Esophagus (tissue), 2 donors: Measurements from ENCODE around the gene ADAMTSL1. TPM values are rescaled to one million over a fixed set of nuclear protein-coding genes. Genes with fewer than 3 reads are reported as not detected.

Experiments used
- H3K27ac ChIP-seq, 2 donors: one replicate each; pipeline ENCODE4 v1.5.1; 2013; ENCODE audit warnings: low read depth in 2 of 2, mild to moderate bottlenecking in 2 of 2, inconsistent platforms in 1 of 2, low read length in 1 of 2, moderate library complexity in 1 of 2
- H3K27me3 ChIP-seq, 2 donors: one replicate each; pipeline ENCODE4 v1.6.1; 2013; ENCODE audit warnings: low read length in 2 of 2, control low read depth in 1 of 2, mild to moderate bottlenecking in 1 of 2; ENCODE audit not compliant: insufficient read depth in 2 of 2, control insufficient read depth in 1 of 2
- H3K36me3 ChIP-seq, 2 donors: one replicate each; pipeline ENCODE4 v1.6.1; 2013; ENCODE audit warnings: low read length in 1 of 2; ENCODE audit not compliant: control insufficient read depth in 2 of 2, insufficient read depth in 2 of 2
- H3K4me1 ChIP-seq, 2 donors: one replicate each; pipeline ENCODE4 v1.6.1; 2013; ENCODE audit warnings: low read length in 1 of 2; ENCODE audit not compliant: control insufficient read depth in 2 of 2, insufficient read depth in 2 of 2
- H3K4me3 ChIP-seq, 2 donors: one replicate each; pipeline ENCODE4 v1.5.1; 2013; ENCODE audit warnings: low read length in 2 of 2, mild to moderate bottlenecking in 2 of 2, low read depth in 1 of 2, moderate library complexity in 1 of 2
- H3K9me3 ChIP-seq, 2 donors: one replicate each; pipeline ENCODE4 v1.6.1; 2013; ENCODE audit warnings: mild to moderate bottlenecking in 2 of 2, low read depth in 1 of 2, low read length in 1 of 2, moderate library complexity in 1 of 2; ENCODE audit not compliant: control insufficient read depth in 2 of 2, insufficient read depth in 1 of 2
- WGBS, 2 donors: extraction: QIAGEN DNeasy Blood & Tissue Kit; methylation state at CpG; one replicate each; pipeline ENCODE4 v1.1.7; 2013; 5-methylcytosine and 5-hydroxymethylcytosine counted together
- polyA plus RNA-seq, 2 donors: library from polyadenylated mRNA; stranded (reverse); fragments of 200-250 nt; gene quantifications; one replicate each; pipeline ENCODE4 v1.2.3, GENCODE V29; 2013
- donor health status: healthy with polysubstance abuse.
- donor health status: Bipolar disorder and iron deficiency.

ADAMTSL1 gene
- polyA plus RNA-seq, 2 donors = 1.2 to 1.8 TPM

DNA sequence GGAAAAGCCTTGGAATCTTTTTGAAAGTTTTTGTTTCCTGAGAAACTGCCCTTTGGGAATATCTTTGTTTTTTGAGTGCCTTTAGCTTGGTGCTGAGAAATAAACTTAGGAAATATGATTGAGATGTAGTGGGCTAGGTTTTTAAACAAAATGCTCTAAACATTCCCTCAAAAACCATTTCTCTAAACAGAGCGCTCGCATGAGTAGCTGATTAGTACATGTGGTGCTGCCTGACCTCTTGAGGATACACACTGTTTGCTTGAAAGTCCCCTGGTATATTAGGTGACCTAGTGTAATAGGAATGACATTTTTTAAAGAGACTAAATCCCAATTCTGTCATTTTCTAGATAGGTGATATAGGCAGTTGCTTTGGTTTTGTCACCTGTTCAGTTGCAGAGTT is 132.3 kb downstream of the ADAMTSL1 start:
- H3K4me3 ChIP-seq = no peak overlapping the region
- no peak overlapping the region for H3K27ac ChIP-seq
- H3K27me3 ChIP-seq = no peaks in the 10 kb centered on the region
- H3K4me1 ChIP-seq = peaks cover 0 to 4% of the 10 kb centered on the region in 2 donors
- H3K36me3 ChIP-seq = no peaks in the 10 kb centered on the region
- H3K9me3 ChIP-seq = no peaks in the 10 kb centered on the region
- WGBS, 2 donors = 62 to 75% methylated on average over 2 of the region's 2 CpGs

DNA sequence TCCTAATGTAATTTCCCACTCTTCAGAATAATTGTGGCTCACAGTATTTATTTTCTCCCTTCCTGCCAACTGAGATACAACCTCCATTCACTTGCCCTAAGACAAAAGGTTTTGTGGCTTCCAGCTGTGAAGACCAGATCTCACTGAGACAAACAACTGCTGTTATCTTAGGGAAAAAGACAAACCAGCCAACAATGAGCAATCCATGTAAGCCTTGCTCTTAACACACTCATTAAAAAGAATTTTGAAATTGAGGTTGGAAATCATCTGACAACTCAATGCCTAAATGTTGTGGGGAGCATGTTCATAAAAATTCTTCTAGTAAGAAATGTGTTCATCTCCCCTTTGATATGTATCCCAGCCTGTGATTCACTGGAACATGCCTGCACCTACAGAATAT is 132.9 kb downstream of the ADAMTSL1 start:
- Histone ChIP-seq H3K4me1 (peaks cover 0 to 4% of the 10 kb centered on the region in 2 donors), H3K4me3 (no peak overlapping the region), H3K9me3 (no peaks in the 10 kb centered on the region), H3K27me3 (no peaks in the 10 kb centered on the region), H3K27ac (peak overlapping the region in 1 of 2 donors; percentile 13), H3K36me3 (no peaks in the 10 kb centered on the region)

DNA sequence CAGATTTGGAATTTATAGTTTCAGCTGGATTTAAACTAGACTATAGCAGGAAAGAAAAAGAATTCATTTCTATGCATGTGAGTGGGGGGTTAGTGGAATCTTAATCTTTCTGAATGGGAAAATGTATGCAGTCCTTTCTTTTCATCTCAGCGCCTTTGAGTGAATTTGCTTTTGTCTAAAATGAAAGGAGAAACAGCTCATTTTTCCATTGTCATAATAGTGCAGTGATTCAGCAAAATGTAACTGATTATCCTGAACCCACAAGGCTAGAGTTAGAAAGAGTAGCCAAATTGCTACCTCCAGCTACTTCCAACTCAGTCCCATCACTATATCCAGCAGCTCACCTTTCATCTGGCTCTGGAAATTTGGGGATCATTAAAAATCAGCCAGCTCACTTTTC is 134.4 kb downstream of the ADAMTSL1 start:
- H3K4me3 ChIP-seq = no peak overlapping the region
- H3K27ac ChIP-seq = no peak overlapping the region
- no peaks in the 10 kb centered on the region for H3K9me3 ChIP-seq
- H3K36me3 ChIP-seq = no peaks in the 10 kb centered on the region
- peaks cover 0 to 4% of the 10 kb centered on the region in 2 donors for H3K4me1 ChIP-seq
- 76 to 89% methylated on average over 1 of the region's 1 CpG for WGBS, 2 donors
- H3K27me3 ChIP-seq = no peaks in the 10 kb centered on the region

DNA sequence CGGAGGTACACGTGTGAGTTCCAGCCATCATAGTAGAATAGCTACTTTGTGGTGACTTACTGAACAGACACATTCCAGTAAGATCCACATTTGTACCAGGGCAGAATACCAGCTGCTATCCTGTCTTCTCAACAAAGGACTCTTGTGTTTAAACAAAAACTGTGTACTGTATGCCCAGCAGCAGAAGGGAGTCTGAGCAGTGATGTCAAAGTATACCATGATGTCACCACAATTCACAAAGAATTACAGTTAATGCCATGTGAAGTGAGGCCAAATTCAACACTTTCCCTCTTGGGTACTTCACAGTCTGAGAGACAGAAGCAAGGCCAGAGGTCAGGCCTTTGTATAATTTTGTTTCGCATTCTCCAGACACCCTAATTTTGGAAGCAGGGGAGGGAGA is 137.0 kb downstream of the ADAMTSL1 start:
- no peaks in the 10 kb centered on the region for H3K36me3 ChIP-seq
- no peak overlapping the region for H3K4me3 ChIP-seq
- WGBS, 2 donors = 66 to 83% methylated on average over 3 of the region's 3 CpGs
- no peak overlapping the region for H3K27ac ChIP-seq
- H3K9me3 ChIP-seq = no peaks in the 10 kb centered on the region
- no peaks in the 10 kb centered on the region for H3K27me3 ChIP-seq
- peaks cover 0 to under 1% of the 10 kb centered on the region in 2 donors for H3K4me1 ChIP-seq

DNA sequence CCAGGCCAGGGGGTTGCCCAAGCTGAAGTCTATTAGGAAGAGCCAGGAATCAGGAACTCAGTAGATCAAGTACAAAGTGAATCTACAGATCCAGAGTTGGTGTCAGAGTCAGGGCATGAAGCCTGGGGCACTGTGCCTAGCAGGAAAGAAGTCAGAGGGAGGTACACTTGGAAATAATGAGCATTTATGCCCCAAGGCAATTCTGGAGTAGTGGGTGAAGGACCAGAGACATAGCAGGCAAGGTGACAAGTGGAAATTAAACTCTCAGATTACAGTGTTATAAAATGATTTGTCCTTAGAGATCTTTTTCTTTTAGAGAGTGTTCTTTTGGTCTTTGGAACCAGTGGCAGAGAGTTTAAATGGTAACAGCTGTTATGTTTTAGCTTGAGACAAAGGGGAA is 138.0 kb downstream of the ADAMTSL1 start:
- no peaks in the 10 kb centered on the region for H3K4me1 ChIP-seq
- H3K4me3 ChIP-seq = no peak overlapping the region
- H3K36me3 ChIP-seq = no peaks in the 10 kb centered on the region
- no peaks in the 10 kb centered on the region for H3K9me3 ChIP-seq
- H3K27ac ChIP-seq = no peak overlapping the region
- H3K27me3 ChIP-seq = no peaks in the 10 kb centered on the region

DNA sequence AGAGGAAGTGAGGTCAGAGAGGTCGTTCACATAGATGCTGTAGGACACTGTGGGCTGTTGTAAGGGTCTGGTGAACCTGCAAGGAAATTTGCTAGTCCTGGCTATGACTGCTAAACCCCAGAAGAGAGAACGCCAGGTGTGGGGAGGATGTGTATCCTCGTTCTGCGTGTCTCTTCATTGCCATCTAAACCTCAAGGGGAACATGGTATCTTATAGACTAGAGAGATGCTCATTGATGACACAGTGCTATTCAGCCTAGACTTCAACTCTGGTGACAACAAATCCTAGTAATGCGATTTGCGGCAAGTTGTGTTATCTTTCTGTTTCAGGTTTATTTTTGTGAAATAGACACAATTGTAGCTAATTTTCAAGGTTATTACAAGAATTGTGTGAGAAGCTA is 140.2 kb downstream of the ADAMTSL1 start:
- Histone ChIP-seq H3K27me3 (no peaks in the 10 kb centered on the region), H3K4me3 (no peak overlapping the region), H3K36me3 (no peaks in the 10 kb centered on the region), H3K9me3 (no peaks in the 10 kb centered on the region), H3K27ac (no peak overlapping the region), H3K4me1 (no peaks in the 10 kb centered on the region)
- WGBS, 2 donors = 81 to 89% methylated on average over 6 of the region's 6 CpGs

DNA sequence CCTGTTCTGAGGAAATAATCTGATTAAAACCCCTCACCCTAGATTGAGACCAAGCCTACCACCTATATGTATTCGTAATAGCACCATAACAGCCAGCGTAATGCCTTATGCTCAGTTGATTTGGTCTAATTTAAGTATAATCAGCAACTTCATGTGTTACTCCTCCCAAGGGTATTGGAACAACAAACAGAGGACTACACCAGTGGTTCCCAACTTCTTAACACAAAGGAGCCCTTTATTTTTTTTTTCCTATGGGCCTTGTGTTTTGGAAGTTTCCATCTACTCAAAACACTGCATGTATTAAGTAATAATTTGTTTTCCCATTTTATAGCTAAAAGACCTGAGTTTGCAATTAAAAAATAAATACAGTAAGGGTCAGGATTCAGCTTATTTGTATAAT is 140.7 kb downstream of the ADAMTSL1 start:
- Histone ChIP-seq H3K9me3 (no peaks in the 10 kb centered on the region), H3K27ac (no peak overlapping the region), H3K27me3 (no peaks in the 10 kb centered on the region), H3K36me3 (no peaks in the 10 kb centered on the region), H3K4me3 (no peak overlapping the region), H3K4me1 (no peaks in the 10 kb centered on the region)
- 95 to 98% methylated on average over 2 of the region's 2 CpGs for WGBS, 2 donors

DNA sequence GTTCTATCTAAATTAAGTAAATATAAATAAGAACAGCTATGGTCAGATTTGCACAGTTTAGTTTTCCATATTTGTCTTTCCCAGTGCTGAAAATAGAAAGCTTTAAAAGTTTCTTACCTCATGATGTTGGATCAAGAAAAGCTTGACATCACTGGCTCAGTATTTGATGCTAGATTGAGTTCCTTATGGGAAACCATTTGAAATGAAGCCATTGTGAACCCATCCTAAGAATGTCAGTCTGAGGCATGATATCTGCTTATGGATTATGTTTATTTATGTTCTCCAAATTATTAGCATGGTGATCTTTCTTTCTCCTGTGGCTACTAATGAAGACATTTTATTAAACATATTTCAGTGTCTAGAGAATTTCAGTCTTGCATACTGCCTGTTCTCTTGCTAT is 143.0 kb downstream of the ADAMTSL1 start:
- no peaks in the 10 kb centered on the region for H3K27me3 ChIP-seq

DNA sequence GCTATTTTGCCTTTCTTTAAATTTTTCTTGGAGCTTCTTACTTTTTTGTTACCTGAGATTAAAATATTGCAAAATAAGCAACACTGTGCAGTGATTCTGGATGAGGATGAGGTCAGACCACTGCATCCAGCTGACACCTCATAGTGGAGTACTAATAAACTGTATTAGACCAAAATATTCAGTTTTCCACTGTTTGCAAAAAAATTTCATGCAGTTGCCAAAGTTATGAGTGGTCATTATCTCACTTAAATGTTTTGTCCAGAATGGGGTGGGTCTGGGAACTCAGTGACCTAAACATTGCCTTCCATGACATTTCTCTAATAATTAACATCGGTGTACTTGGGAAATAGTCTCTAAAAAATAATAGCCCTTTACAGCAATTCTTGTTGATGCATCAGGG is 143.8 kb downstream of the ADAMTSL1 start:
- H3K9me3 ChIP-seq = no peaks in the 10 kb centered on the region
- H3K27me3 ChIP-seq = no peaks in the 10 kb centered on the region
- no peaks in the 10 kb centered on the region for H3K36me3 ChIP-seq
- no peak overlapping the region for H3K4me3 ChIP-seq
- no peak overlapping the region for H3K27ac ChIP-seq
- 79 to 82% methylated on average over 1 of the region's 1 CpG for WGBS, 2 donors
- no peaks in the 10 kb centered on the region for H3K4me1 ChIP-seq

More for the DNA sequence above, 143.0 kb downstream of the ADAMTSL1 start:
- no peaks in the 10 kb centered on the region for H3K9me3 ChIP-seq
- no peaks in the 10 kb centered on the region for H3K4me1 ChIP-seq
- no peaks in the 10 kb centered on the region for H3K36me3 ChIP-seq
- no peak overlapping the region for H3K4me3 ChIP-seq
- H3K27ac ChIP-seq = no peak overlapping the region

DNA sequence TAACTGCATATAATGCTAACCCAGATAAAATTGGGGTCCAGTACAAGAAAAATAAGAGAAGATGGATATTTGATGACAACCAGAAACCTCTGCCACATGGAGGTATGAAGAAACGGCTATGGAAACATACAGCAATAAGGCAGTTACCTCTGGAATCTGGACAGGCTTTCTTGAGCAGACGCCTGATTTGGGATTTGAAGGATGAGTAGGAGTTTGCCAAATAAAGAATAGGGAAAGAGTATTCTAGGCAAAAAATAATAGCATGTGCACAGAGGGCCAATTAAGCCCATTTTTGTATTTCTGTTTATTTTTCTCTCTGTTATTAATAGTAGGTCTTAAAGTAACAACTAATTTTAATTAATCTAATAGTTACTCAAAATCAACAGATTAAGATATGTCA is 144.9 kb downstream of the ADAMTSL1 start:
- Histone ChIP-seq H3K27me3 (no peaks in the 10 kb centered on the region), H3K9me3 (no peaks in the 10 kb centered on the region), H3K36me3 (no peaks in the 10 kb centered on the region), H3K27ac (no peak overlapping the region), H3K4me1 (no peaks in the 10 kb centered on the region), H3K4me3 (no peak overlapping the region)
- WGBS, 2 donors = 89 to 92% methylated on average over 2 of the region's 2 CpGs
